HL-60 (cell line): ENCODE results near the gene SORCS2.

Source experiments
- GABPA ChIP-seq: IDR thresholded peaks from 2 replicates; pipeline ENCODE4 v1.6.1; 2012; ENCODE audit warnings: low read depth
- POLR2AphosphoS5 ChIP-seq: IDR thresholded peaks from 2 replicates; pipeline ENCODE4 v1.6.1; 2012; ENCODE audit warnings: low read depth
- SPI1 ChIP-seq: IDR thresholded peaks from 2 replicates; pipeline ENCODE4 v1.6.1; 2012; ENCODE audit warnings: low read depth, mild to moderate bottlenecking, borderline replicate concordance
- TF ChIP-seq, protein P1 (sequence below): IDR thresholded peaks from one replicate; pipeline ENCODE4 v1.5.1; 2011; ENCODE audit warnings: low read length, control low read depth, inconsistent platforms; ENCODE audit not compliant: insufficient read depth
- TF ChIP-seq, protein P2 (sequence below): IDR thresholded peaks from 2 replicates; pipeline ENCODE4 v1.6.1; 2012; ENCODE audit warnings: low read depth; ENCODE audit not compliant: insufficient replicate concordance

DNA sequence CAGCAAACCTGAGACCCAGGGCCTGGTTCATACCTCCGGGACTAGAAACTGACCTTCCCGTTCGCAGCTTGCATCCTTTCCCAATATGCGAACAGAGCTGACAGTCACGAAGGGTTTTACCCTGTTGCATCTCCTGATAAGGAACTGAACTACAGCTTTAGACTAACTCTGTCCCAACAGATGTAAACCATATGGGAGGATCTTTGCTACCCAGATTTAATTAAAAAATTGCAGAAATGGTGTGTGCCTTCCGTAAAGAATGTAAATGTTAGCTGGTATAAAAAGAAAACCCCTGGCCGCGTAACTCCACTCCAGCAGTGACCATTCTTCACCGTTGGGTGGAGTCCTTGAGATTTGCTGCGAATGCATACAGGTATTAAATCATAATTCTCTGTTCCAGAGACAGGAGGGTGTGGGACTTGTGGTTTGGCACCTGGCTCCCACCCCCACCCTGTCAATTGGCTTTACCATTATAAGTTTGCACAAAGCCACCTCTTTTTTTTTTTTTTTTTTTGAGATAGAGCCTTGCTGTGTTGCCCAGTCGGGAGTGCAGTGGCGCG, 40.6 kb upstream of the SORCS2 start:
- no peak for TF ChIP-seq POLR2AphosphoS5
- TF ChIP-seq, protein P1, sequence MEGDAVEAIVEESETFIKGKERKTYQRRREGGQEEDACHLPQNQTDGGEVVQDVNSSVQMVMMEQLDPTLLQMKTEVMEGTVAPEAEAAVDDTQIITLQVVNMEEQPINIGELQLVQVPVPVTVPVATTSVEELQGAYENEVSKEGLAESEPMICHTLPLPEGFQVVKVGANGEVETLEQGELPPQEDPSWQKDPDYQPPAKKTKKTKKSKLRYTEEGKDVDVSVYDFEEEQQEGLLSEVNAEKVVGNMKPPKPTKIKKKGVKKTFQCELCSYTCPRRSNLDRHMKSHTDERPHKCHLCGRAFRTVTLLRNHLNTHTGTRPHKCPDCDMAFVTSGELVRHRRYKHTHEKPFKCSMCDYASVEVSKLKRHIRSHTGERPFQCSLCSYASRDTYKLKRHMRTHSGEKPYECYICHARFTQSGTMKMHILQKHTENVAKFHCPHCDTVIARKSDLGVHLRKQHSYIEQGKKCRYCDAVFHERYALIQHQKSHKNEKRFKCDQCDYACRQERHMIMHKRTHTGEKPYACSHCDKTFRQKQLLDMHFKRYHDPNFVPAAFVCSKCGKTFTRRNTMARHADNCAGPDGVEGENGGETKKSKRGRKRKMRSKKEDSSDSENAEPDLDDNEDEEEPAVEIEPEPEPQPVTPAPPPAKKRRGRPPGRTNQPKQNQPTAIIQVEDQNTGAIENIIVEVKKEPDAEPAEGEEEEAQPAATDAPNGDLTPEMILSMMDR = no peak
- TF ChIP-seq, protein P2, sequence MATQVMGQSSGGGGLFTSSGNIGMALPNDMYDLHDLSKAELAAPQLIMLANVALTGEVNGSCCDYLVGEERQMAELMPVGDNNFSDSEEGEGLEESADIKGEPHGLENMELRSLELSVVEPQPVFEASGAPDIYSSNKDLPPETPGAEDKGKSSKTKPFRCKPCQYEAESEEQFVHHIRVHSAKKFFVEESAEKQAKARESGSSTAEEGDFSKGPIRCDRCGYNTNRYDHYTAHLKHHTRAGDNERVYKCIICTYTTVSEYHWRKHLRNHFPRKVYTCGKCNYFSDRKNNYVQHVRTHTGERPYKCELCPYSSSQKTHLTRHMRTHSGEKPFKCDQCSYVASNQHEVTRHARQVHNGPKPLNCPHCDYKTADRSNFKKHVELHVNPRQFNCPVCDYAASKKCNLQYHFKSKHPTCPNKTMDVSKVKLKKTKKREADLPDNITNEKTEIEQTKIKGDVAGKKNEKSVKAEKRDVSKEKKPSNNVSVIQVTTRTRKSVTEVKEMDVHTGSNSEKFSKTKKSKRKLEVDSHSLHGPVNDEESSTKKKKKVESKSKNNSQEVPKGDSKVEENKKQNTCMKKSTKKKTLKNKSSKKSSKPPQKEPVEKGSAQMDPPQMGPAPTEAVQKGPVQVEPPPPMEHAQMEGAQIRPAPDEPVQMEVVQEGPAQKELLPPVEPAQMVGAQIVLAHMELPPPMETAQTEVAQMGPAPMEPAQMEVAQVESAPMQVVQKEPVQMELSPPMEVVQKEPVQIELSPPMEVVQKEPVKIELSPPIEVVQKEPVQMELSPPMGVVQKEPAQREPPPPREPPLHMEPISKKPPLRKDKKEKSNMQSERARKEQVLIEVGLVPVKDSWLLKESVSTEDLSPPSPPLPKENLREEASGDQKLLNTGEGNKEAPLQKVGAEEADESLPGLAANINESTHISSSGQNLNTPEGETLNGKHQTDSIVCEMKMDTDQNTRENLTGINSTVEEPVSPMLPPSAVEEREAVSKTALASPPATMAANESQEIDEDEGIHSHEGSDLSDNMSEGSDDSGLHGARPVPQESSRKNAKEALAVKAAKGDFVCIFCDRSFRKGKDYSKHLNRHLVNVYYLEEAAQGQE = no peak
- no peak for TF ChIP-seq SPI1
- TF ChIP-seq GABPA = no peak
